HG02938 (cell line): Measurements from ENCODE around the gene FBRSL1.

Source experiments
- ATAC-seq: cut with Tn5 transposase; IDR thresholded peaks from one replicate; pipeline ENCODE4 v1.9.1; 2021; ENCODE audit warnings: mild to moderate bottlenecking, moderate library complexity; ENCODE audit not compliant: unreplicated experiment

Gene FBRSL1

DNA sequence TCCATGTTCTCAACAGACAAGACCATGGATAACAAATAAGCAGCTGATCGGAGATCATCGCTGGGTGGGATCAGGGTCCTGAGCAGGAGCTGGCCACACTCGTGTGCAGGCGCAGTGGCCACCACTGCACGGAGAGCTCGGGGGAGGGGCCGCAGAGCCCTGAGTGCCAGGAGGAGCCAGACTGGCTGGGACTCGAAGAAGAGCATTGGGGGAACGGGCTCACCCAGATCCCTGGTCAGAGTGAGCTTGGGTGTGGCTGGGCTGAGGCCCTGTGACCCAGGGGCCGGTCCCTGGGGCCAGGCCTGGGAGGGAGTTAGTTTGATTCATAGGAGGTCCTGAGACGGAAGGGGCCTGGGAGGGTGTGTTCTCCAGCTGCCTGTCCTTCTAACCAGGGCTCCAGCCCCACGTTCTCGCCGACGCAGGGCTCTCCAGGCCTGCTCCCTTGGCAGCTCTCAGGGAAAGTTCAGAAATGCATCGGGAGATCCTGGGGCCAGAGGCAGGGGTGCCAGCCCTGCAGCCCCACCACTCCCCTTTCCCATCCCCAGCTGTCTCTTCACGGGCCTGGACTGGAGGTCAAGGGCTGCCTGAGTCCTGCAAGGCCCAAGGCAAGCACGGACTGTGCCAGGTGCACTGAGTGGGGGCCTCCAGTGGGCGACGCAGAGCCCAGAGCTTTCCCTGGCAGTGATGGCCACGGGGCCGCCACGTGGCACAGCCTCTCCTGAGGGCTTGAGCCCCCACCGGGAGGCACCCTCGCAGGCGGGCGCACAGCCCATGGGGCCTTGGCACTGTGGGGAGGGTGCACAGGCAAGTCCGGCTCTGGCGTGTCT is 48.1 kb downstream of the FBRSL1 start:
- no peak for ATAC-seq

DNA sequence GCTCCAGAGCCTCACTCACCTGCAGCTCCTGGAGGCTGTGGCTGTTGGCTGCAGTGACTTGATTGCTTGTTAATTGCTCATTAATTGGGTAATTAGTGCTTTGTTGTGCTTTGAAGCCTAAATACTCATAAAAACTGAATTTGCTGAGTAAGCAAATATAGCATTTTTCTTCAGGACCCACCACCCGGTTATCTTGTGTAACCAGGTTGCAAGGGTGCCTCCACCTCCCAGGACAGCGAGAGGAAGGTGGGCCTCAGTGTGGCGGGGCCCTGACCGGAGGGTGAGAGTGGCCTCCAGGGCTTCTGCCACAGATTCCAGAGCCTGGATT is 48.7 kb downstream of the FBRSL1 start:
- no peak for ATAC-seq

DNA sequence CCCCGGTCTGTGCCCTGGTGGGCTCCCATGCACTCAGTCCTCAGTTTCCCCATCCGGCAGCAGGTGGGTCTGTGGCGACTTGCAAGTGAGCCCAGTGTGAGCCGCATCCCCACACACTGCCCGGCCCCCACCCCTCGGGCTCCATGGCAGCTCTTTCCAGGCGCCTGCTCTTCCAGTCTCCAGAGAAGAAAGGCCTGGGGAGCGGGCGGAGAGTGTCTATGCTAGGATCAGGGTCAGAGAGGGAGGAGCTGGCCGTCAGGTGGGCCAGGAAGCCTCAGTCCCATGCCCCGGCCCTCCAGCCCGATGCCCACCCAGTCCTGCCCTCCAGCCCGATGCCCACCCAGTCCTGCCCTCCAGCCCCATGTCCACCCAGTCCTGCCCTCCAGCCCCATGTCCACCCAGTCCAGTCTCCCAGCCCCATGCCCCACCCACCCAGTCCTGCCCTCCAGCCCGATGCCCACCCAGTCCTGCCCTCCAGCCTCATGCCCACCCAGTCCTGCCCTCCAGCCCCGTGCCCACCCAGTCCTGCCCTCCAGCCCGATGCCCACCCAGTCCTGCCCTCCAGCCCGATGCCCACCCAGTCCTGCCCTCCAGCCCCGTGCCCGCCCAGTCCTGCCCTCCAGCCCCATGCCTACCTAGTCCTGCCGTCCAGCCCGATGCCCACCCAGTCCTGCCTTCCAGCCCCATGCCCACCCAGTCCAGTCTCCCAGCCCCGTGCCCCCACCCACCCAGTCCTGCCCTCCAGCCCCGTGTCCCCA is 49.2 kb downstream of the FBRSL1 start:
- no peak for ATAC-seq

DNA sequence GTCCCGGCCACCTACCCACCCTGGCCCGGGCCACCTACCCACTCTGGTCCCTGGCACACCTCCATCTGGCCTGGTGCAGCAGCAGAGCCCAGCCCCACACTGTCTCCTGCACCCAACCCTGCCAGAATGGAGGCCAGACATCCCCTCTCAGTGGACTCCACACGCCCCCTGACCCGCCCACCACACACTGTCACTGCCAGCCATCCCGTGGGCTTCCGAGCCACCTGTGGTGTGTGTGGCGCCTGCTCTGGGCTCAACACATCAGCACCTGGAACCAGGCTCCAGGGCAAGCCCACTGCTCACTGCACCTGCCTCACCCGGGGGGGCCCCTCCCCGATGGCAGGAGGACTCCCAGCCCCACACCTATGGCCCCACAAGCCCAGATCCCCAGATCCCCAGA is 50.5 kb downstream of the FBRSL1 start:
- no peak for ATAC-seq

DNA sequence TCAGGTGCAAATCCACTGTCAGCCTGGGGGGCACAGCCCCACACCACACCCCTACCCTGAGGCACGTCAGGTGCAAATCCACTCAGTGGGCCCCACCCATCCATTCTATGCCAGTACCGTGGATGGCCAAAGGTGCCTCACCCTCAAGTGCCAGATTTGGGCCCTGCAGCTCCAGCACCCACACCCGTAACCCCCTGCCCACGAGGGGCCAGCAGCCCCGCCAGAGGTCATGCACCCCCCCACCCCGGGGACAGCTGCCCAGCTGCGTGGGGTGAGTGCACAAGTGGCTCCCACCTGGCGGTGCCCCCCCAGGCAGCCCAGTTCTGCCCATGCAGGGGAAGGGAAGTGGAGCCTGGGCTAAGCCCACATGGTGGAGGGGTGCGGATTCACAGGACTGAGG is 51.2 kb downstream of the FBRSL1 start:
- no peak for ATAC-seq

DNA sequence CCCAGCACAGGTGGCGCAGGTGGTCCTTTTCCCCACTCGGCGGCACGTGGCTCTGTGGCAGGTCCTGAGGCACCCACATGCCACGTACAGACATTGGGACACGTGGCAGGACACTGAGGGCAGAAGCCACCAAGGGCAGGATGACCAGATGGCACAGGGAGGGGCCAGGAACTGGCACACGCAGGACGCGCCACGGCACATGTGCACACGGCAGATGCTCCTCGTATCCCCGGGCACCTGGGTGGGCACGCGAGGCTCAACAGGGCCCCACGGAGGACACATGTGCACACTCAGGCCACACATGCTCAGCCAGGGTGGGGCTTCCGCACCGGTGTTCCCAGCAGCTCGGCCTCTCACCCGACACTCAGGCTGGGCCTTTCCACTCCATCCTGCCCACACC is 52.0 kb downstream of the FBRSL1 start:
- no peak for ATAC-seq

DNA sequence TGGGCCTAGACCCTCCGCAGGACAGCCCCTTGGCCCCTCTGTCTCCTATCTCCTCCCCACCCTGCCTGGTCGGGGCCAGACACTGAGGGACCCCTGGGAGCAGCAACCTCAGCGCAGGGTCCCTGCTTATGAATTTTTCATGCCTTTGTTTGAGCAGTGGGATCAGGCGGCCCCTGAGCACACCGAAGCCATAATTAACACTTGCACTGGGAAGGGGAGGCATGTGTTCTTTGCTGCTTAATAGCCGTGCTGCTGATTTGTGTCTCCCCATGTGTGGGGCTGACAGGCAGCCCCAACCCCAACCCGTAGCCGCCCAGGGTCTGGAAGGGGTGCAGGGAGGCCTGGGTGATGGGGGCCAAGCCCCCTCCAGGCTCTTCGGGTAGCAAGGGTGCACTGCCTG is 52.7 kb downstream of the FBRSL1 start:
- ATAC-seq: no peak

DNA sequence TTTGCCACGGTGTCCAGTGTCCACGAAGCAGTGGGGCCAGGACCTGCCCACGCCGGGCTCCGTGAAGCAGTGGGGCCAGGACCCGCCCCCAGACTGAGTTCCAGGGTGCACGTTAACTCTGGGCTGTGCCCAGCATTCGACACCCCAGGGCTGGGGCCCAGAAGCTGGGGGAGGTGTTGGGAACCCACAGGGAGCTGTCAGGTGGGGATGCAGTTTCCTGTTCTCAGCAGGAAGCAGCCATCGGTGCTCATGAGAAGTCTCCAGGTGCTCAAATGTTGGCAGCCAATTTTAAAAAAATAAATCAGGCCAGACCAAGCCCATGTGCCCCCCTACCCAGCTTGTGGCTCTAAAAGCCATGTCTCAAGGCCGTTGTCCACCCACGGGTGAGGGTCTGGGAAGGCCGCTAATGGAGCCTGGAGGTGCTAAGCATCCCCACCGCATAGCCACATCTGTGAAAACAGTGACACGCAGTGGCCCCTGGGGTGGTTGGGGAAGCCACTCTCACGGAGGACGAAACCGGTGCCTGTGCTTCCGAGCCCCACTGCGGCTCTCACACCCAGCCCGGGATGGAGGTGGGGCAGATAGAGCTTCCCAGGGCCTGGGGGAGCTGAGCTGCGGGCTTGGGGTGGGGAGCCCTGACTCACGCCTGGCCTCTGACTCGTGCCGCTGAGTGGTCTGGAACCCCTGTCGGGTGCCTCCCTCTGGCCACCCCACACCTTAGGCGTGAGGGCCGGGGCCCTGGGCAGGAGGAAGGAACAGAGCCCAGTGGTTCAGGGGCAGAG is 53.5 kb downstream of the FBRSL1 start:
- ATAC-seq: no peak

DNA sequence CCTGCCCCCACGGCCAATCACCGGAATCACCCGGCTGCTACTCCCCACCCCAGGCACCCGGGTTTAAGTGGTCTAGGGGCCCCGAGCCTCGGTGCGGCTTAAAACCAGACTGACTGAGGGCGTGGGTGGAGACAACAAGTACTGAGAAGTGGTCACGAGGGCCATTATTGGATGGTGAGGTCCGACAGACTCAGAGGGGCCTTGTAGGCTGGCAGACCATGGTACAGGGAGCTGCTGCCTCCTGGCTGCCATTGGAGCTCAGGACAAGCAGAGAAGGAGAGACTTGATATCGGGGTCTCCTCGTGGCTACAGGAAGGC is 54.1 kb downstream of the FBRSL1 start:
- no peak for ATAC-seq

DNA sequence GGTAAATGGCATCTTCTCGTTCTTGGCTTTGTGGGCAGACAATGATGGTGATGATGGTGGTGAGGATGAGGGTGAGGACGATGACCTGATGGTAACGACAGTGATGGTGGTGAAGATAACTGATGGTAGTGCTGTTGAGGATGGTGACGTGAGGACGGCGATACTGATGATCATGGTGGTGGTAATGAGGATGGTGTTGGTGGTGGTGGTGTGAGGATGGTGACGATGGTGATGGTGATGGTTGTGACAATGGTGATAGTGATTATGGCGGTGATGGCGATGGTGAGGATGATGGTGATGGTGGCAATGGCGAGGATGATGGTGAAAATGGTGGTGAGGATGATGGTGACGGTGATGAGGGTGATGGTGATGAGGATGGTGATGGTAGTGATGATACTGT is 54.5 kb downstream of the FBRSL1 start:
- no peak for ATAC-seq

DNA sequence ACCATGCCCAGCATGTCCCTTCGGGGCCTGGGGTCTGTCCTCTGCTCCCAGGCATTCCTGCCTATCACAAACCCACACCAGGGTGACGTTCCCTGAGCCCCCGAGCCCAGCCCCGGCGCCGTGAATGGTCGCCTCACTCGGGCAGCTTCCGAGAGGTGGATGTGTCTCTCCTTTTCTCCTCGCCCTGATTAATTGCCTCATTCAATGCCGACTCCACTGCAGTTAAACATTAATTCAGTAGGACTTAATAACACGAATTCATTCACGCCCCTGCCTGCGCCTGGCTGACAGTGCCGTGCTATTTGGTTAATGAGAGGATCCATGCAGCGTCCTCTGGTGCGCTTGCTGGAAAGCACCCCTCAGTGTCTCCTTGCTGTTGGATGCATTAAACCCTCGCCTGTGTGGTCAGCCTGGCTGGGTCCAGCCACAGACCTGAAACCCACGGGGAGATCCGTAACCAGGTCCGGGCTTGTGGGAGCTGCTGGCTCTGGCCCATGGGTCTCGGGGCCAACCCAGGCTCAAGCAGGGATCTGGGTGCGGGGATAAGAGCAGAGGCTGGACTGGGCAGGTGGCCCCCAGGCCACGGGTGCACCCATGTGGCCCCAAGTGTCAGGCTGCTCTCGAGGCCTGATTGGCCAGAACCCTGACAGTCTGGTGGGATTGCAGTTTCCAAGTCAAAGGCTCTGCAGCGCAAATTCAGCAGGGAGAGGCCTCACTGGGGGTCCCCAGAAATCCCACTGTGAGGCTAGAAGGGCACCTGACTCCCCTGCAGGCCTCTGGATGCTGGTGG is 55.4 kb downstream of the FBRSL1 start:
- ATAC-seq: no peak

DNA sequence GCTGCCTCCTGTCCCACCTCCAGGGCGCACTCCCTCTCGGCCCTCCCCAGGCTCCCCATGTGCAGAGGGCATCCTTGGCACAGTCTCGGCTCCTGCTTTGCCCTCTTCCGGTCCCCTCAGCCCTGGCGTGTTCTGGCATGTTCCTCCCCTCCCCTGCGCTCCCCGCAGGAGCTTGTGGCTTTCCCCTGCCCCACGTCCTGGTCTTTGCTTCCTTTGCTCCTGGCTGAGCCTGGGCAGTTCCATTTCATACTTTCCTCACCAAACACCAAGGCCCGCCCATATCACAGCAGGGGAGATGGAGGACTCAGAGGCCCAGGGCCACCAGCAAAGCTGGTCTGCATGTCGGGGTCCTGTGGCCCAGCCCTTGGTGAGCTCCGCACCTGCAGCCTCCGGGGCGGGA is 56.0 kb downstream of the FBRSL1 start:
- no peak for ATAC-seq

DNA sequence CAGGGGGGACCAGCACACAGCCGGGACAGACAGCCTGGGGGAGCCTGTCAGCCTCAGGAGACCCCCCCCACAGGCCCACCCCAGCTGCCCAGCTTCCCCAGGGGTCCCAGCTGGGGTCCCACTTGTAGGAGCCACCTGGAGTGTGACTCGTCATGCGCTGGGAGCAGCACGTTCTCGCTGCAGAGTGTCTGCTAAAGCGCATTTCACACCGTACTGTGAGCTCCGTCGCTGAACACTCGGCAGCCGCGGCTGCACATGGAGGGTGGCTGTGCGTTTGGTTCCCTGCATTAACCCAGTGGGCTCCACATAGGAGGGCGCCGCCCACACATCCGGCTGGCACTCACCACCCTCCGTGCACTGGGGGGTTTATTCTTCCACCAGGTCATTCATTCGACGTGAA is 56.7 kb downstream of the FBRSL1 start:
- no peak for ATAC-seq

DNA sequence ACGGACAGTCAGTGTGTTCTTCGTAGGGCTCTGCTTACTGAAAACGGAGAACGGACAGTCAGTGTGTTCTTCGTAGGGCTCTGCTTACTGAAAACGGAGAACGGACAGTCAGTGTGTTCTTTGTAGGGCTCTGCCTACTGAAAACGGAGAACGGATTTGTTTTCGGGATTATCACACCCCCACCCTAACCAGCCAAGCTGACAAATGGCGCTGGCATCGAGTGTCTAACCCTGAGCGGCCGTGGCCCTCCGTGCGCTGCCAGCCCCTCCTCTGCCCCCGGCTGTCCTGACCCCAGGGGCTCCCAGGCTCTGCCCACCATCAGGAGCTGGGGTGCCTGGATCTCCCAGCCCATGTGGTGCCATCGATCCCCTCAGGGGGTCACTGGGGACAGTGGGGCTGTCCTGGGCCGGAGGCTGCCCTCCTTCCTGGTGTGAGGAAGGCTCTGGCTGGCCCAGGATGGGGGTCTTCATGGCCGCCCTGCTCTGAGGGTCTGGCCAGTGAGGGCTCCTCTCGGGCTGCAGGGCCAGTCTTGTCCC is 57.3 kb downstream of the FBRSL1 start:
- no peak for ATAC-seq

DNA sequence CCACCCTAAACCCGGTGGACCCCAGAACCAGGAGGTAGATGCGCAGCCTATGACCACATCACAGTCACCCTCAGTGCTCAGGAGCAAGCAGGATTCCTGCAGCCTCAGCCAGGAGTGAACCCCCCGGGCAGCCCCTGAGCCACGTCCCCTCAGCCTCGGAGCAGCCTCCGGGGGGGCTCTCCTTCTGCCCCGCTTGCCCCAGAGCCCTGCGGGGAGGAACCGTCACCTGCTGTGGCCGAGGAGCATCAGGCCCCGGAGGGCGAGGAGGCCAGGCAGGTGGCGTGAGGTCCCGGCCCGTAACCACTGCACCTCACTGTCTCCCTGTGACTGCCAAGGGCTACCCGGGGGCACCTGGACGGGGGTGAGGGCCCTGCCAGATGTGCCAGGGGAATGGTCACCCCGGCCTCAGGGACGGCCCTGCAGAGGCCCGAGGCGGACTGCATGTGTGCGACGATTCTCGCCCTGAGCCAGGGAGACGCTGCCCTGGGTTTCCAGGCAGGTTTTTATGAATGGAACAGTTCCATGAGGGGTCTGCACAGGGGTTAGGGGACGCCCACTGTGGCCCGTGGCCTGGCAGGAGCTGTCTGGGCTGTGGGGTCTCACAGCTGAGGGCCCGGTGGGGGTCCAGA is 58.6 kb downstream of the FBRSL1 start:
- ATAC-seq: no peak

DNA sequence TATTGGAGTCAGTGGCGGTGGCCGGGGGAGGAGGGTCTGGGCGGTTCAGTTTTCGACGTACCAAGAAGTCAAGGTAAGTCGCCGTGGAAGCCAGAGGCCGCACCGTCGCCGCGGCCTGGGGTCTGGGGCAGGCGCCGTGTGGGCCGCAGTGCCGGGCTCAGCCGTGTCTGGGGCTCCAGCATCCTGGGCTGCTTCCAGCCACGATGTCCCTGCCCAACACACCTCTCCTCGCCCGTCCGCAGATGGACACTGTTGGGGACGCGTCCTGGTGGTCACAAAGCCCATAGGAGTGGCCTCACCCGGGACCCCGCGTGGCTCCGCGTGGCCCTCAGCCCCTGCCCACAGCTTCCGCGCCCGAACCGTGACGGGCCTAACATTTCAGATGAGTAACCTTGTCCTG is 59.1 kb downstream of the FBRSL1 start:
- ATAC-seq: no peak

DNA sequence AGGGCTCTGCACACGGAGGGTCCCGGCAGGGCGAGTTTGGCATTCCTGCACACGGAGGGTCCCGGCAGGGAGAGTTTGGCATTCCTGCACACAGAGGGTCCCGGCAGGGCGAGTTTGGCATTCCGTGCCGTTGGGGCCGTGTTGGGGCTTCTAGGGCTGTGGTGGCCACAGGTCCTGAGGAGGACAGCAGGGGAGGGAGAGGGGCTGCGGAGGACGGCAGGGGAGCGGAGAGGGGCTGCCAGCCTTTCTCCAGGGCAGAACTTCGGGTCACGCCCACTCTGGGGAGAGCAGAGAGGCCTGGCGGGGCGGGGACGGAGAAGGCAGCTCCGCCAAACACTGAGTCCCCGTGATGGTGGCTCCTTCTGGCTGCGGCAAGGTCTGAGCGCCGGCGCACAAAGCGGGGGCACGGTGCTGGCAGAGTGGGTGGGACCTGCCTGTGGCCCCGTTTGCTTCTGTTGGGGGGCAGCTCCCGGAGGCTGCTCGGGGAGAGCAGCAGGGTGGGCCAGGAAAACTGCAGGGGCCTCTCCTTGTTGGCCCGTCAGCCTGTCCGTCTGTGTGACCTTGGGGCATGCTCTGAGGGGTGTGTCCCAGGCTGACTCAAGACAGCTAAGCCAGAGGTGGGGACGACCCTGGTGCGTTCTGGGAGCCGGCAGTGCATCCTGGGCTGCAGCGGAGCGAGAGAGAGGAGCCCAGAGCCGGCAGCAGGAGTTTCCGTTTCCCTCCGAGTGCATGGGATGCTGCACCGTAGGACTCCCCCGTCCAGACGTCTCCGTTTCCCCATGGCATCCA is 60.3 kb downstream of the FBRSL1 start:
- no peak for ATAC-seq

DNA sequence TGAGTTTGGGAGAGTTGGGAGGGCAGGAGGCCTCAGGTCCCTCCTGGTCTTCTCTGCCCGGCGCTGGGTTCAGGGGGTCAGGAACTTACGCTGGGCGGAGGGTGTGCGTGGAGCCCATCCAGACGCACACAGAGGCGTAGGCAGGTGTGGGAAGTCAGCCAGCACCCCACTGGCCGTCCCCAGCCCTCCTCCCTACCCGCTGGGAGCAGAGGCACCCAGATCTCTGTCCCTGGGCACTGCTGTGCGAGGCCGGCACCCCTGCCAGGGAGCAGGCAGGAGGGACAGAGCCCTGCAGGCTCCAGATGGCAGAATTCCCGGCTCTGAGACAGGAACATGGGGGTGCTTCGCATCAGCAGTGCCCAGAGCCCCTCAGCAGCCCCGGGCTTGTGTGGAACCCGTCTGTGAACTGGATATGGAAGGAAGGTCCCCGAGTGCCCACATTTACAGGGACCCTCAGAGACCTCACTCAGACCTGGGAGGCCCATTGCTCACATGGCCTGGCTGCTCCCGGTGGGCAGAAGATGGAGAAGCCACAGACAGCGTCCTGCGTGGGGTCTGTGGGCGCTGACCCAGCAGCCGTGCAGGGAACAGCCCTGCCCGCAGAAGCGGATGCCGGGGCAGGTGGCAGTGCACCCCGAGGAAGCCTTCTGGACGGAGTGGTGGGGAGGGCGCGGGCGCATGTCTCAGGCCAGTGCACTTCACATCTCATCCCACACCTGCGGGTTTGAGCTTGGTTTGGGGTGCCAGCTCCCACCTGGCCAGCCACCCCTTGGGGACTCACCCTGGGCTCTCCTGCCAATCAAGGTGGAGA is 61.1 kb downstream of the FBRSL1 start:
- ATAC-seq: no peak

DNA sequence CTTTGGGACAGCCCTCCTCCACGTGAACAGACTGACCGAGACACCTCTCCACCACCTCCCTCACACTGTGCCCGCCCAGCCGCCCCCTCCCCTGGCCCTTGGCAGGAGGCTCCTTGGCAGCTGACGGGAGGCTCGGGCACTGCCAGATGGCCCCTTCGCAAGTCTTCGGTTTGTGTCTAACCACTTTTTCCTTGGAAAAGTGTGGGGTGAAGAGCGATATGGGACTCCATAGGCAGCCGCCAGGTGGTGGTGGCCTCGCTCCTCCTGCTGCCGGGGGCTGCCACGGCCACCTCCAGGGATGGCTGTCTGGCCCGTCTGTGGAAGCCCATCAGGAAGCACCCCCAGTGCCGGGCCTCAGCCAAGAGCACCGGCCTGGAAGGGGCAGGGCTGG is 61.7 kb downstream of the FBRSL1 start:
- no peak for ATAC-seq
